Measurements from ENCODE around the gene STYX. TPM values are rescaled to one million over a fixed set of nuclear protein-coding genes. Genes with fewer than 3 reads are reported as not detected.

Gene STYX
- total RNA-seq, 1 experiment from 2014 or later, result 10.8 TPM

GRCh38 chr14:52711666-52712065 is 18.3 kb upstream of the STYX start:
- Histone ChIP-seq H3K9me2 (ENCODE audit: insufficient read depth) (no peaks in the 10 kb centered on the region), H3K4me1 (replicated peaks; ENCODE audit: insufficient read depth) (peaks cover 12% of the 10 kb centered on the region), H3F3A (ENCODE audit: insufficient read depth, low read depth) (peaks cover 3% of the 10 kb centered on the region; the same call in 1 of the 2 replicates), H3K79me2 (ENCODE audit: low read depth) (peaks cover 63% of the 10 kb centered on the region), H3K4me3 (no peak overlapping the region), H3K9me3 (ENCODE audit: insufficient read depth, low read depth) (no peaks in the 10 kb centered on the region), H2AFZ (no peak overlapping the region), H3K4me2 (no peak overlapping the region), H3K27me3 (ENCODE audit: insufficient read depth, low read depth) (no peaks in the 10 kb centered on the region), H3K27ac (no peak overlapping the region; the same call in 1 of the 2 replicates), H3K36me3 (ENCODE audit: low read depth) (peaks cover 61% of the 10 kb centered on the region), H4K20me1 (ENCODE audit: insufficient read depth) (0 out of 2 replicates have a peak, but pooled peaks cover 18% of the 10 kb centered on the region)
- ChIA-PET CTCF (no interaction called here), POLR2A (ENCODE audit: unreplicated experiment) (no interaction called here)
- DNase-seq, result no peak
- no peak for TF ChIP-seq CTCF (conservative IDR thresholded peaks at IDR 0.05)
- no peak for TF ChIP-seq EZH2 (IDR thresholded peaks at IDR 0.05; ENCODE audit: low read depth)
- intact Hi-C loops (cut with micrococcal nuclease; ENCODE audit: unreplicated experiment), result no loop called here
- BruUV-seq (replicated peaks), result no TSS peak

GRCh38 chr14:52716155-52716554 is 13.8 kb upstream of the STYX start:
- intact Hi-C loops (cut with micrococcal nuclease; ENCODE audit: unreplicated experiment), result no loop called here
- Histone ChIP-seq H4K20me1 (ENCODE audit: insufficient read depth) (0 out of 2 replicates have a peak, but pooled peaks cover 5% of the 10 kb centered on the region), H3K4me3 (no peak overlapping the region), H3K4me1 (replicated peaks; ENCODE audit: insufficient read depth) (no peaks in the 10 kb centered on the region), H3K9me2 (ENCODE audit: insufficient read depth) (no peaks in the 10 kb centered on the region), H3K9me3 (ENCODE audit: insufficient read depth, low read depth) (no peaks in the 10 kb centered on the region), H3K27me3 (ENCODE audit: insufficient read depth, low read depth) (no peaks in the 10 kb centered on the region), H3K27ac (no peak overlapping the region), H3K36me3 (ENCODE audit: low read depth) (peaks cover 73% of the 10 kb centered on the region), H3K4me2 (no peak overlapping the region), H3F3A (ENCODE audit: insufficient read depth, low read depth) (peaks cover 12% of the 10 kb centered on the region), H2AFZ (no peak overlapping the region), H3K79me2 (ENCODE audit: low read depth) (peaks cover 21% of the 10 kb centered on the region)
- ChIA-PET CTCF (no interaction called here), POLR2A (ENCODE audit: unreplicated experiment) (interaction anchor here (0.8 kb wide), 1 partner anchor 9 kb away, joined by 13 read pairs; the partner anchor contains the start of gene PSMC6)
- no TSS peak for BruUV-seq (replicated peaks)
- no peak for DNase-seq
- TF ChIP-seq EZH2 (IDR thresholded peaks at IDR 0.05; ENCODE audit: low read depth), result no peak
- TF ChIP-seq CTCF (conservative IDR thresholded peaks at IDR 0.05), result no peak

- H3K4me2 ChIP-seq, result no peak overlapping the region
- ChIA-PET CTCF (no interaction called here), POLR2A (ENCODE audit: unreplicated experiment) (no interaction called here)
- H3K27ac ChIP-seq, result no peak overlapping the region
- H3K79me2 ChIP-seq (ENCODE audit: low read depth), result no peaks in the 10 kb centered on the region
- DNase-seq, result no peak
- H3K36me3 ChIP-seq (ENCODE audit: low read depth), result peaks cover 28% of the 10 kb centered on the region
- intact Hi-C loops (cut with micrococcal nuclease; ENCODE audit: unreplicated experiment), result no loop called here
- no peak overlapping the region for H3K4me3 ChIP-seq
- no TSS peak for BruUV-seq (replicated peaks)
- H3F3A ChIP-seq (ENCODE audit: insufficient read depth, low read depth), result peaks cover 29% of the 10 kb centered on the region
- no peaks in the 10 kb centered on the region for H3K27me3 ChIP-seq (ENCODE audit: insufficient read depth, low read depth)
- no peaks in the 10 kb centered on the region for H3K9me3 ChIP-seq (ENCODE audit: insufficient read depth, low read depth)
- no peaks in the 10 kb centered on the region for H3K9me2 ChIP-seq (ENCODE audit: insufficient read depth)
- H3K4me1 ChIP-seq (replicated peaks; ENCODE audit: insufficient read depth), result no peaks in the 10 kb centered on the region
- H4K20me1 ChIP-seq (ENCODE audit: insufficient read depth), result peaks cover 10% of the 10 kb centered on the region
- no peak overlapping the region for H2AFZ ChIP-seq
- TF ChIP-seq EZH2 (IDR thresholded peaks at IDR 0.05; ENCODE audit: low read depth), result no peak
- TF ChIP-seq CTCF (conservative IDR thresholded peaks at IDR 0.05), result no peak
Measured at GRCh38 chr14:52723514-52724359, 6.2 kb upstream of the STYX start.
